Neural progenitor cell (in vitro differentiated cells): Measurements from ENCODE around the gene INHBC. TPM values are rescaled to one million over a fixed set of nuclear protein-coding genes. Genes with fewer than 3 reads are reported as not detected.
A peak's percentile ranks its signal among the peaks of the same experiment; 100 is the strongest.

ENCODE experiments used
- DNase-seq: peaks from one replicate; pipeline ENCODE4 v3.0.0-alpha.2; 2016; ENCODE audit warnings: low spot score
- H2AFZ ChIP-seq: fragments of 200-600 bp; sonication (generic); replicated peaks from 2 replicates; pipeline ENCODE4 v1.6.1; 2016; ENCODE audit warnings: antibody characterized with exemption
- H3F3A ChIP-seq: fragments of 200-600 bp; sonication (generic); 2 replicates; pipeline ENCODE4 v1.6.1; 2016; ENCODE audit warnings: antibody characterized with exemption, low read depth
- H3K27ac ChIP-seq: fragments of 200-600 bp; sonication (generic); 2 replicates; pipeline ENCODE4 v1.5.1; 2016; ENCODE audit warnings: mild to moderate bottlenecking
- H3K27me3 ChIP-seq: fragments of 200-600 bp; sonication (generic); 2 replicates; pipeline ENCODE4 v1.6.1; 2016; ENCODE audit warnings: mild to moderate bottlenecking, moderate library complexity
- H3K36me3 ChIP-seq: fragments of 200-600 bp; sonication (generic); 2 replicates; pipeline ENCODE4 v1.5.1; 2016
- H3K4me1 ChIP-seq: fragments of 200-600 bp; sonication (generic); 2 replicates; pipeline ENCODE4 v1.6.1; 2016; ENCODE audit warnings: mixed run types
- H3K4me2 ChIP-seq: fragments of 200-600 bp; sonication (generic); 2 replicates; pipeline ENCODE4 v1.6.1; 2016
- H3K4me3 ChIP-seq: fragments of 200-600 bp; sonication (generic); 2 replicates; pipeline ENCODE4 v1.5.1; 2016
- H3K79me2 ChIP-seq: fragments of 200-600 bp; sonication (generic); 2 replicates; pipeline ENCODE4 v1.6.1; 2016; ENCODE audit warnings: low read depth
- H3K9ac ChIP-seq: fragments of 200-600 bp; sonication (generic); 2 replicates; pipeline ENCODE4 v1.6.1; 2016
- H3K9me3 ChIP-seq: fragments of 200-600 bp; sonication (generic); 2 replicates; pipeline ENCODE4 v1.5.1; 2016; ENCODE audit warnings: low read depth
- H4K20me1 ChIP-seq: fragments of 200-600 bp; sonication (generic); 2 replicates; pipeline ENCODE4 v1.6.1; 2016; ENCODE audit warnings: low read depth
- H3K27ac Mint-ChIP-seq: 3 replicates; pipeline ENCODE4 v1.8.0; 2021; ENCODE audit warnings: mixed read lengths
- H3K27me3 Mint-ChIP-seq: 2 replicates; pipeline ENCODE4 v1.8.0; 2022; ENCODE audit warnings: low read depth, mild to moderate bottlenecking, inconsistent platforms, moderate library complexity, mixed read lengths; ENCODE audit not compliant: insufficient read depth
- H3K36me3 Mint-ChIP-seq: 3 replicates; pipeline ENCODE4 v1.8.0; 2021; ENCODE audit warnings: mixed read lengths
- H3K4me1 Mint-ChIP-seq: 3 replicates; pipeline ENCODE4 v1.8.0; 2021; ENCODE audit warnings: mixed read lengths
- H3K4me3 Mint-ChIP-seq: 3 replicates; pipeline ENCODE4 v1.8.0; 2021; ENCODE audit warnings: mild to moderate bottlenecking, moderate library complexity, mixed read lengths
- H3K9me3 Mint-ChIP-seq: 3 replicates; pipeline ENCODE4 v1.8.0; 2020; ENCODE audit warnings: mixed read lengths
- EZH2 ChIP-seq: fragments of 200-600 bp; sonication (generic); IDR thresholded peaks from 2 replicates; pipeline ENCODE4 v1.6.1; 2017; ENCODE audit warnings: antibody characterized with exemption, mild to moderate bottlenecking, moderate library complexity
- EZH2phosphoT487 ChIP-seq: fragments of 200-600 bp; sonication (generic); IDR thresholded peaks from 2 replicates; pipeline ENCODE4 v1.6.1; 2017; ENCODE audit warnings: antibody characterized with exemption
- total RNA-seq: library from RNA; depleted of rRNA; stranded (reverse); fragments of >200 nt; gene quantifications from 2 replicates; pipeline ENCODE4 v1.2.3, GENCODE V29; 2015; ENCODE audit warnings: low replicate concordance
- TF ChIP-seq, protein P1 (sequence below): fragments of 200-600 bp; sonication (generic); IDR thresholded peaks from 2 replicates; pipeline ENCODE4 v1.5.1; 2017; ENCODE audit warnings: antibody characterized with exemption, mild to moderate bottlenecking

The INHBC gene
- total RNA-seq, 1 donor from 2014 or later: not detected

DNA sequence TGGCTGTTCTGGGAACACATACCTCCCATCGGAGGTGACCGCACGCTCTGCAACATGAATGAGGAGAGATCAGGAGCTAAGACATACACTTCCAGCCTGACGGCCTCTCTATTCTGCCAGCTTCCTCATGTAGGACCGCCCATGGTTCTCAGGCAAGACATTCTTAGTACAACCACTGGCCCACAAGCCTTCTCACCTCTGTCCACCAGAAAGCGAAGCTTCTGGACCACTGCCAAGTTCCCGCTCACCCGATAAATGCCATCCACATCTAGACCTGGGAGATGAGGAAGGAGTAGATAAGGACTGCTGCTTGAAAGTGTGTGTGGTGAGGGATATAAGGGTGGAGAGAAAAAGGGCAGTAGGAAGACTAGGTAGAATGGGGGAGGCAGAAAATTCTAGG lies 39.8 kb downstream of the INHBC start:
- H3K27ac Mint-ChIP-seq: no peak overlapping the region
- H3K36me3 ChIP-seq: no peaks in the 10 kb centered on the region
- no peak for DNase-seq
- no peak overlapping the region for H3K27ac ChIP-seq
- H4K20me1 ChIP-seq: peaks cover 2% of the 10 kb centered on the region
- peaks cover 83% of the 10 kb centered on the region for H3K27me3 ChIP-seq
- H3K27me3 Mint-ChIP-seq: peaks cover 48% of the 10 kb centered on the region
- no peaks in the 10 kb centered on the region for H3K9me3 ChIP-seq
- TF ChIP-seq EZH2phosphoT487: no peak
- no peak for TF ChIP-seq EZH2
- TF ChIP-seq, protein P1, sequence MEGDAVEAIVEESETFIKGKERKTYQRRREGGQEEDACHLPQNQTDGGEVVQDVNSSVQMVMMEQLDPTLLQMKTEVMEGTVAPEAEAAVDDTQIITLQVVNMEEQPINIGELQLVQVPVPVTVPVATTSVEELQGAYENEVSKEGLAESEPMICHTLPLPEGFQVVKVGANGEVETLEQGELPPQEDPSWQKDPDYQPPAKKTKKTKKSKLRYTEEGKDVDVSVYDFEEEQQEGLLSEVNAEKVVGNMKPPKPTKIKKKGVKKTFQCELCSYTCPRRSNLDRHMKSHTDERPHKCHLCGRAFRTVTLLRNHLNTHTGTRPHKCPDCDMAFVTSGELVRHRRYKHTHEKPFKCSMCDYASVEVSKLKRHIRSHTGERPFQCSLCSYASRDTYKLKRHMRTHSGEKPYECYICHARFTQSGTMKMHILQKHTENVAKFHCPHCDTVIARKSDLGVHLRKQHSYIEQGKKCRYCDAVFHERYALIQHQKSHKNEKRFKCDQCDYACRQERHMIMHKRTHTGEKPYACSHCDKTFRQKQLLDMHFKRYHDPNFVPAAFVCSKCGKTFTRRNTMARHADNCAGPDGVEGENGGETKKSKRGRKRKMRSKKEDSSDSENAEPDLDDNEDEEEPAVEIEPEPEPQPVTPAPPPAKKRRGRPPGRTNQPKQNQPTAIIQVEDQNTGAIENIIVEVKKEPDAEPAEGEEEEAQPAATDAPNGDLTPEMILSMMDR: no peak
- no peak overlapping the region for H2AFZ ChIP-seq
- H3K4me3 ChIP-seq: no peak overlapping the region
- H3K4me3 Mint-ChIP-seq: peak overlapping the region; percentile 33
- no peaks in the 10 kb centered on the region for H3K36me3 Mint-ChIP-seq
- H3K9ac ChIP-seq: no peak overlapping the region
- H3K4me1 ChIP-seq: peaks cover 11% of the 10 kb centered on the region
- no peaks in the 10 kb centered on the region for H3K79me2 ChIP-seq
- peaks cover 2% of the 10 kb centered on the region for H3K4me1 Mint-ChIP-seq
- H3F3A ChIP-seq: peaks cover 3% of the 10 kb centered on the region
- H3K4me2 ChIP-seq: no peak overlapping the region
- no peaks in the 10 kb centered on the region for H3K9me3 Mint-ChIP-seq

- H3K27ac Mint-ChIP-seq: no peak overlapping the region
- H3K4me3 Mint-ChIP-seq: no peak overlapping the region
- no peak overlapping the region for H3K9ac ChIP-seq
- peak overlapping the region; percentile 93 for H2AFZ ChIP-seq
- peak overlapping the region; percentile 92 for H3K4me2 ChIP-seq
- no peaks in the 10 kb centered on the region for H3K36me3 ChIP-seq
- no peaks in the 10 kb centered on the region for H3K9me3 ChIP-seq
- no peaks in the 10 kb centered on the region for H3K9me3 Mint-ChIP-seq
- H3K79me2 ChIP-seq: no peaks in the 10 kb centered on the region
- peaks cover 11% of the 10 kb centered on the region for H3K4me1 ChIP-seq
- peaks cover 87% of the 10 kb centered on the region for H3K27me3 ChIP-seq
- DNase-seq: no peak
- H3K4me1 Mint-ChIP-seq: peaks cover 2% of the 10 kb centered on the region
- TF ChIP-seq EZH2phosphoT487 (no peak), EZH2 (no peak)
- TF ChIP-seq, protein P1: no peak
- H3F3A ChIP-seq: peaks cover 3% of the 10 kb centered on the region
- H3K27ac ChIP-seq: no peak overlapping the region
- peak overlapping the region; percentile 49 for H3K4me3 ChIP-seq
- peaks cover 48% of the 10 kb centered on the region for H3K27me3 Mint-ChIP-seq
- H4K20me1 ChIP-seq: peaks cover 2% of the 10 kb centered on the region
- no peaks in the 10 kb centered on the region for H3K36me3 Mint-ChIP-seq
These were observed 40.3 kb downstream of the INHBC start for GRCh38 chr12:57474862-57475261.

GRCh38 chr12:57475271-57476161 lies 40.9 kb downstream of the INHBC start:
- Mint-ChIP-seq H3K9me3 (no peaks in the 10 kb centered on the region), H3K4me1 (peaks cover 2% of the 10 kb centered on the region), H3K27ac (no peak overlapping the region), H3K36me3 (no peaks in the 10 kb centered on the region), H3K4me3 (no peak overlapping the region), H3K27me3 (peaks cover 48% of the 10 kb centered on the region)
- DNase-seq: peak; percentile 68
- peak overlapping the region; percentile 92 for H3K4me2 ChIP-seq
- H3K9ac ChIP-seq: no peak overlapping the region
- H3K36me3 ChIP-seq: no peaks in the 10 kb centered on the region
- no peaks in the 10 kb centered on the region for H3K9me3 ChIP-seq
- H3F3A ChIP-seq: peaks cover 3% of the 10 kb centered on the region
- peak overlapping the region; percentile 93 for H2AFZ ChIP-seq
- peaks cover 2% of the 10 kb centered on the region for H4K20me1 ChIP-seq
- no peak overlapping the region for H3K27ac ChIP-seq
- peaks cover 11% of the 10 kb centered on the region for H3K4me1 ChIP-seq
- H3K27me3 ChIP-seq: peaks cover 94% of the 10 kb centered on the region
- no peaks in the 10 kb centered on the region for H3K79me2 ChIP-seq
- peak overlapping the region; percentile 49 for H3K4me3 ChIP-seq
- TF ChIP-seq EZH2 (peak; percentile 98), EZH2phosphoT487 (peak; percentile 99)
- TF ChIP-seq, protein P1: no peak
